GM19043 (cell line): Measurements from ENCODE around the gene ACLY.
"Not testable (repeated sequence)": the region's sequence is repeated elsewhere in the genome, so short reads cannot be mapped to it uniquely, and the experiment has no call there.

Source experiments
- ATAC-seq: cut with Tn5 transposase; IDR thresholded peaks from one replicate; pipeline ENCODE4 v1.9.1; 2021; ENCODE audit warnings: low read depth; ENCODE audit not compliant: unreplicated experiment

ACLY gene

GRCh38 chr17:41880130-41880529, 38.6 kb downstream of the ACLY start:
- no peak for ATAC-seq

- ATAC-seq, result not testable (repeated sequence)
These were observed 44.5 kb downstream of the ACLY start for GRCh38 chr17:41874293-41874670.

GRCh38 chr17:41873559-41874292, 45.0 kb downstream of the ACLY start:
- no peak for ATAC-seq

- no peak for ATAC-seq
These were observed 47.0 kb downstream of the ACLY start for GRCh38 chr17:41871789-41872188.

- no peak for ATAC-seq
These were observed 48.1 kb downstream of the ACLY start for GRCh38 chr17:41870627-41871026.

- no peak for ATAC-seq
These were observed 48.7 kb downstream of the ACLY start for GRCh38 chr17:41870097-41870496.

- ATAC-seq, result no peak
These were observed 49.3 kb downstream of the ACLY start for GRCh38 chr17:41869426-41869825.

GRCh38 chr17:41868568-41868967, 50.2 kb downstream of the ACLY start:
- ATAC-seq, result no peak

- ATAC-seq, result no peak
These were observed 53.2 kb downstream of the ACLY start for GRCh38 chr17:41865596-41865893.

- peak; percentile 81 for ATAC-seq
These were observed 53.7 kb downstream of the ACLY start, which contains the start of gene KLHL11 for GRCh38 chr17:41864836-41865595. Gene KLHL11 (minus strand): TSS chr17:41865423. CDS start chr17:41865370, 53 bp downstream.

- ATAC-seq, result no peak
These were observed 54.3 kb downstream of the ACLY start for GRCh38 chr17:41864498-41864835.

- no peak for ATAC-seq
These were observed 55.5 kb downstream of the ACLY start for GRCh38 chr17:41863074-41863848.

GRCh38 chr17:41860254-41860931, 58.4 kb downstream of the ACLY start:
- no peak for ATAC-seq

- not testable (repeated sequence) for ATAC-seq
These were observed 67.4 kb downstream of the ACLY start for GRCh38 chr17:41851382-41851781.

GRCh38 chr17:41849251-41849990, 69.3 kb downstream of the ACLY start:
- no peak for ATAC-seq

GRCh38 chr17:41848788-41849187, 70.0 kb downstream of the ACLY start:
- no peak for ATAC-seq

GRCh38 chr17:41844971-41845370, 73.8 kb downstream of the ACLY start:
- no peak for ATAC-seq

GRCh38 chr17:41840781-41841180, 78.0 kb downstream of the ACLY start:
- ATAC-seq, result not testable (repeated sequence)

GRCh38 chr17:41839448-41839847, 79.3 kb downstream of the ACLY start:
- not testable (repeated sequence) for ATAC-seq
